Pulmonary artery endothelial cell (primary cell): ENCODE measurements around the gene HOXA5. TPM values are rescaled to one million over a fixed set of nuclear protein-coding genes. Genes with fewer than 3 reads are reported as not detected.

Experiments used
- DNase-seq: peaks from one replicate; pipeline ENCODE4 v3.0.0-alpha.2; 2011; ENCODE audit warnings: low read depth, low spot score
- total RNA-seq: library from RNA; depleted of rRNA; stranded (reverse); fragments of >200 nt; gene quantifications from 2 replicates; pipeline ENCODE4 v1.2.3, GENCODE V29; 2014

HOXA5 gene
- total RNA-seq, 1 donor from 2014 or later: 5.9 TPM

- no peak for DNase-seq
Measured at GRCh38 chr7:27149842-27150567, 6.5 kb upstream of the HOXA5 start.

- DNase-seq: no peak
Measured at GRCh38 chr7:27148756-27149641, 5.5 kb upstream of the HOXA5 start.

- DNase-seq: no peak
Measured at GRCh38 chr7:27148031-27148755, 4.7 kb upstream of the HOXA5 start.

- DNase-seq: no peak
Measured at GRCh38 chr7:27147199-27148030, 3.9 kb upstream of the HOXA5 start, which contains the start of gene HOXA6. Gene HOXA6 (minus strand): TSS chr7:27147774. CDS start chr7:27147749, 25 bp downstream.

GRCh38 chr7:27146491-27147198, 3.2 kb upstream of the HOXA5 start:
- DNase-seq: no peak

- no peak for DNase-seq
Measured at GRCh38 chr7:27145914-27146412, 2.5 kb upstream of the HOXA5 start.

- DNase-seq: no peak
Measured at GRCh38 chr7:27145165-27145913, 1.9 kb upstream of the HOXA5 start.

GRCh38 chr7:27144781-27145164, 1.3 kb upstream of the HOXA5 start:
- no peak for DNase-seq

GRCh38 chr7:27143950-27144780, 684 bp upstream of the HOXA5 start:
- DNase-seq: no peak

- DNase-seq: no peak
Measured at GRCh38 chr7:27142580-27143022, 880 bp downstream of the HOXA5 start.

GRCh38 chr7:27141923-27142579, 1.4 kb downstream of the HOXA5 start:
- DNase-seq: no peak

- no peak for DNase-seq
Measured at GRCh38 chr7:27141137-27141922, 2.2 kb downstream of the HOXA5 start.

GRCh38 chr7:27140126-27140857, 3.2 kb downstream of the HOXA5 start:
- DNase-seq: no peak

- DNase-seq: no peak
Measured at GRCh38 chr7:27139334-27140125, 4.0 kb downstream of the HOXA5 start.

- DNase-seq: no peak
Measured at GRCh38 chr7:27138985-27139333, 4.5 kb downstream of the HOXA5 start.

- no peak for DNase-seq
Measured at GRCh38 chr7:27138472-27138871, 5.0 kb downstream of the HOXA5 start.
